Ectodermal cell (in vitro differentiated cells): ENCODE data around the gene SLC31A1.

Experiments
- H3K27ac ChIP-seq: 2 replicates; pipeline ENCODE4 v1.7.0; 2013; ENCODE audit warnings: mild to moderate bottlenecking, low read depth, low read length; ENCODE audit not compliant: insufficient read depth, poor library complexity, severe bottlenecking
- H3K27me3 ChIP-seq: 2 replicates; pipeline ENCODE4 v1.7.0; 2013; ENCODE audit warnings: mild to moderate bottlenecking, low read length; ENCODE audit not compliant: insufficient read depth, control insufficient read depth, poor library complexity, severe bottlenecking
- H3K36me3 ChIP-seq: one replicate; pipeline ENCODE4 v1.7.0; 2013; ENCODE audit warnings: low read length; ENCODE audit not compliant: control insufficient read depth, insufficient read depth
- H3K4me1 ChIP-seq: one replicate; pipeline ENCODE4 v1.7.0; 2013; ENCODE audit warnings: low read length; ENCODE audit not compliant: control insufficient read depth, insufficient read depth
- H3K4me3 ChIP-seq: 2 replicates; pipeline ENCODE4 v1.7.0; 2013; ENCODE audit warnings: low read depth, low read length, control low read depth; ENCODE audit not compliant: insufficient read depth
- H3K9me3 ChIP-seq: 2 replicates; pipeline ENCODE4 v1.7.0; 2013; ENCODE audit warnings: mild to moderate bottlenecking, low read length, moderate library complexity; ENCODE audit not compliant: control insufficient read depth
- WGBS, 2 experiments: methylation state at CpG; one replicate each; pipeline ENCODE4 v1.1.7; 2013; ENCODE audit warnings: missing lambda C conversion rate in 2 of 2; 5-methylcytosine and 5-hydroxymethylcytosine counted together

The SLC31A1 gene

DNA sequence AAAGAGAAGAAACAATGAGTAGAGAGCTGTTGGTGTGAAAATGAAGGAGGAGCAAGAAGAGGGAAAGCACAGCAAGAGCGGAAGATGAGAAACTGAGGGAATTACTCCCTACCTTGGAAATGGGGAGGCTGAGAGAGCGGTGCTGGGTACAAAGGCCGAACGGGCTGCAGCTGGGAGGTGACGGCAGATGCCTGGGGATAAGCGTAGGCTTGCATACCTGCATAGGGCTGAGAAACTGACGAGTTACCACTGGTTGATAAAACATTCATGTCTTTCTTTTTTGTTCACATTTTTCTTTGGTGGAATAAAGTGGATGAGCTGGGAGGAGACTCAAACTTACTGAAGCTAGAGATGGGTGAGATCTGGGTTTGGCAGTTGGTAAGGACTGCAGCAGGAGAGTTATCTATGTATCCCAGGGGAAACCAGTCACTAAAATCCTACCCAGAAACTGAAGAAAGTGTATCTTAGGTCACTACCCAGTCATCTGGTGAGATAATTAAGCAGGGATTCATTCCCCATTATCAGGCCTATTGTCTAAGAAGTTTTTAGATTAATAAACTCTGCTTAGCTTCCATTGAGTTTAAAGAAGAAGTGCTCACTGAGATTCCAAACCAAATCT lies 35.1 kb upstream of the SLC31A1 start:
- WGBS, 2 experiments: 95 to 97% methylated on average over 7 of the region's 7 CpGs
- H3K36me3 ChIP-seq: peaks cover 24% of the 10 kb centered on the region
- no peaks in the 10 kb centered on the region for H3K4me1 ChIP-seq
- no peak overlapping the region for H3K27ac ChIP-seq
- H3K27me3 ChIP-seq: no peaks in the 10 kb centered on the region
- H3K4me3 ChIP-seq: no peak overlapping the region
- no peaks in the 10 kb centered on the region for H3K9me3 ChIP-seq

DNA sequence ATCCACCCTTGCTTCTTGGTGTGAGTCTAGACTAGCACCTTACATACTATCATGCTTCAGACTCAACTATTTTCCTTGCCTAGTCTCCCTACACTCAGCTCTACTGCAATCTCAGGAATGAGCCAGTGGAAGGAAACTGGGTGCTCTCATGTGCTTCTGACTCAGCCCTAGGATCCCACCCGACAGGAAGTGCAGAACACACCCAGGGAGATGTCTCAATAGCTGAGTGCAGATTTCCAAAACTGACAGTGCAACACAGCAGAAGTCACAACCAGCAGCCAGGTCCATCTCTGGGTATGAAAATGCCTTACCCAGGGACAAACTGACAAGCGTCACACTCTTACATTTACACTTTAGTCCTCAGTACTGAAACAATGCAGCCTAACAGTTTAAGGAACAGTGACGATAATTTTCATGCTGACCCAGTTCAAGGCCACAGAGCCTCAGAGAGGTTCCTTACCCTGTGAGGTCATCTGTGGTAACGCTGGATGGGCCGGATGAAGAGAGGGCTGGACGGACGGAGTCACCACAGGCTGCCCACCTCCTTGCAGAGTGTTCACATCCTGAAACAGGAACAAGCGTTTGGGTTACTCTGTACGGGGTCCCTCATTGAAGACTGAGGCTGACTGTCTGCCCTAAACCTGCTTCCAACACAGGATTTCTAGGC lies 33.3 kb upstream of the SLC31A1 start:
- H3K36me3 ChIP-seq: peaks cover 19% of the 10 kb centered on the region
- H3K9me3 ChIP-seq: no peaks in the 10 kb centered on the region
- no peak overlapping the region for H3K27ac ChIP-seq
- H3K27me3 ChIP-seq: no peaks in the 10 kb centered on the region
- no peaks in the 10 kb centered on the region for H3K4me1 ChIP-seq
- no peak overlapping the region for H3K4me3 ChIP-seq
- 94 to 97% methylated on average over 9 of the region's 9 CpGs for WGBS, 2 experiments

DNA sequence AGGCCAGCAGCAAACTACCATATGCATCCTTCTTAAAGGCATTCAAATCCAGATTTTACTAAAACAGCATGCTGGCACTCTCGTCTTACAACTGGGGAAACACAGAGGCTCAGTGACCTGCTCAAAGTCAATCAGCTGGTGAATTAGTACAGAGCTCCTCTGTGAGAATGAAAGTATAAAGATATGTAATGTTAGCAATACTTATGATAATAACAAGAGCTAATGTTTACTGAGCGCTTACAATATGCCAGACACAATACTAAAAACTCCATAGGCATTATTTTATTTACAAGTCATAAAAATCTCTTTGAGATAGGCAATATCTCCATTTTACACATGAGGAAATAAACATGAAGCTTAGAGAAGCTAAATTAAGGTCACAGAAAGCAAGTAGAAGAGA lies 28.9 kb upstream of the SLC31A1 start:
- H3K36me3 ChIP-seq: peaks cover 10% of the 10 kb centered on the region
- WGBS, 2 experiments: 78 to 88% methylated on average over 1 of the region's 2 CpGs
- no peaks in the 10 kb centered on the region for H3K9me3 ChIP-seq
- no peaks in the 10 kb centered on the region for H3K4me1 ChIP-seq
- no peak overlapping the region for H3K27ac ChIP-seq
- no peaks in the 10 kb centered on the region for H3K27me3 ChIP-seq
- no peak overlapping the region for H3K4me3 ChIP-seq

DNA sequence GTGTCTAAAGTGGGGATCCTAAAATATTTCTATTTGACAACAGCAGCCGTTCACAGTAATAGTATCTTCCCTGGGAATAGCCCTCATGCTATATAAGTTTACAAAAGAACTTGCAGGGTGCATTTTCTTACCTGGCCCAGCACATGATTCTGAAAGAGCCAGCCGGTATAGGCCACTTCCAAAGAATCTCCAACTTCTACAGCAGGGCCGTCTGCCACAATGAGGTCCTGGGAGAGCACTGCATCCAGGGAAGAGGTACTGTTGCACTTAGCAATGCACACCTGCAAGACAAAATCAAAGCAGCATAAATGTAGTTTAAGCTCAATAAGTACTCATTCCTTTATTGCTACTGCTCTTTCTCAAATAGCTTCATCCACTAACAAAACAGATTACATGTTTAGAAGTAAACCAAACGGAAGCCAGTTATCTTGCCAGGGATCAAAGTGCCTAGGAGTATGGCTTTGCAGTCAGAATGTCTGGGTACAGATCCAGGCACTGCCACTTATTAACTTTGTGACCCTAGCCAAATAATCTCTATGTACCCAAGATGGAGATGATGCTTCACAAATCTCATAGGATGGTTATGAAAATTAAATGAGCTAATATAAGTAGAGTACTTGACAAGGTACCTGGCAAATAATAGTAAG lies 21.5 kb upstream of the SLC31A1 start:
- Histone ChIP-seq H3K4me3 (no peak overlapping the region), H3K36me3 (peaks cover 8% of the 10 kb centered on the region), H3K27me3 (no peaks in the 10 kb centered on the region), H3K9me3 (no peaks in the 10 kb centered on the region), H3K4me1 (no peaks in the 10 kb centered on the region), H3K27ac (no peak overlapping the region)
- 93 to 98% methylated on average over 4 of the region's 4 CpGs for WGBS, 2 experiments

DNA sequence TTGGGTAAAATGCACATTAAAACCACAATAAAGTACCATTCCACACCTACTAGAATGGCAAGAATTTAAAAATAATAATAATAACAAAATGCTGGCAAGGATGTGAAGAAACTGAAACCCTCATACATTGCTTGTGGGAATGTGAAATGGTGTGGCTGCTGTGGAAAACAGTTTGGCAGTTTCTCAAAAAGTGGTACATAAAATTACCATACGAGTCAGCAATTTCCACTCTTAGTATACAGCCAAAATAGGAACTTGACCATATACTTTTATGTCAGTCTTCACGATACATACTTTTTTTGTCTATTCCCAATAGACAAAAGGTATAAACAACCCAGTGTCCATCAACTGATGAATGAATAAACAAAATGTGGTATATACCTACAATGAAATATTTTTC lies 15.9 kb upstream of the SLC31A1 start:
- Histone ChIP-seq H3K4me1 (no peaks in the 10 kb centered on the region), H3K9me3 (no peaks in the 10 kb centered on the region), H3K27ac (no peak overlapping the region), H3K4me3 (no peak overlapping the region), H3K36me3 (peaks cover 17% of the 10 kb centered on the region), H3K27me3 (no peaks in the 10 kb centered on the region)
- 93 to 95% methylated on average over 2 of the region's 2 CpGs for WGBS, 2 experiments

DNA sequence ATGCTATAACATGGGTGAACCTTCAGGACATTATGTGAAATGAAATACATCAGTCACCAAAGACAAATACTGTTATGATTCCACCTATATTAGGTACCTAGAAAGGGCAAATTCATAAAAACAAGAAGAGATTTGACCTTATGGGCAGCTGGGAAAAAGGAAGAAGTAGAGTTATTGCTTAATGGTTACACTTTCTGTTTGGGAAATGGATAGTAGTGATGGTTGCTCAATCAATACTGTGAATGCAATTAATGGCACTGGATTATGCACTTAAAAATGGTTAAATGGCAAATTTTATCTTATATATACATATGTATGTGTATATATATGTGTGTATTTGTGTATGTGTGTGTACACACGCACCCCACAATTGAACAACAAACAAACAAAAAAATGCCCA lies 15.5 kb upstream of the SLC31A1 start:
- Histone ChIP-seq H3K4me3 (no peak overlapping the region), H3K4me1 (no peaks in the 10 kb centered on the region), H3K36me3 (peaks cover 17% of the 10 kb centered on the region), H3K27ac (no peak overlapping the region), H3K27me3 (no peaks in the 10 kb centered on the region), H3K9me3 (no peaks in the 10 kb centered on the region)
- WGBS, 2 experiments: no CpG with 5 or more reads among the region's 1 CpG

DNA sequence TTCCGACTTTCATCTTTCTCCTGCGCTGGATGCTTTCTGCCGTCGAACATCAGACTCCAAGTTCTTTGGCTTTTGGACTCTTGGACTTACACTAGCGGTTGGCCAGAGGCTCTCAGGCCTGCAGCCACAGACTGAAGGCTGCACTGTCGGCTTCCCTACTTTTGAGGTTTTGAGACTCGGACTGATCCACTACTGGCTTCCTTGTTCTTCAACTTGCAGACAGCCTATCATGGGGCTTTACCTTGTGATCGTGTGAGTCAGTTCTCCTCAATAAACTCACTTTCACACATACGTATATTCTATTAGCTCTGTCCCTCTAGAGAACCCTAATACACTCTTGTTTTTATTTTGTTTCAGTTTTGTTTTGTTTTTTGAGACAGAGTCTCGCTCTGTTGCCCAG lies 10.5 kb upstream of the SLC31A1 start:
- H3K4me1 ChIP-seq: no peaks in the 10 kb centered on the region
- H3K36me3 ChIP-seq: peaks cover 11% of the 10 kb centered on the region
- WGBS, 2 experiments: 93 to 95% methylated on average over 10 of the region's 10 CpGs
- no peak overlapping the region for H3K4me3 ChIP-seq
- H3K27me3 ChIP-seq: no peaks in the 10 kb centered on the region
- H3K27ac ChIP-seq: no peak overlapping the region
- no peaks in the 10 kb centered on the region for H3K9me3 ChIP-seq

DNA sequence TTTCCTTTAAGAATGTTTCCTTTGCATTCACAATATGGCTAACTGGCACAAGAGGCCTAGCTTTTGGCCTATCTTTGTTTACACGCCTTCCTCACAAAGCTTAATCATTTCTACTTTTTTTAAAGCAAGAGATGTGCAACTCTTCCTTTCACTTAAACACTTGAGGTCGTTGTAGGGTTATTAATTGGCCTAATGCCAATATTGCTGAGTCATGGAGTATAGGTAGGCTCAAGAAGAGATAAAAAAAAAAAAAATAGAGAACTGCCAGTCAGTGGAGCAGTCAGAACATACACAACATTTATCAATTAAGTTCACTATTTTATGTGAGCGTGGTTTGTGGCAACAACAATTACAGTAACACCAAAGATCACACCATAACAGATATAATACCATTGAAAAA lies 6.2 kb upstream of the SLC31A1 start:
- no peaks in the 10 kb centered on the region for H3K4me1 ChIP-seq
- no peaks in the 10 kb centered on the region for H3K9me3 ChIP-seq
- WGBS, 2 experiments: 83 to 87% methylated on average over 1 to 2 of the region's 3 CpGs
- no peak overlapping the region for H3K4me3 ChIP-seq
- no peaks in the 10 kb centered on the region for H3K36me3 ChIP-seq
- H3K27ac ChIP-seq: no peak overlapping the region
- H3K27me3 ChIP-seq: no peaks in the 10 kb centered on the region

DNA sequence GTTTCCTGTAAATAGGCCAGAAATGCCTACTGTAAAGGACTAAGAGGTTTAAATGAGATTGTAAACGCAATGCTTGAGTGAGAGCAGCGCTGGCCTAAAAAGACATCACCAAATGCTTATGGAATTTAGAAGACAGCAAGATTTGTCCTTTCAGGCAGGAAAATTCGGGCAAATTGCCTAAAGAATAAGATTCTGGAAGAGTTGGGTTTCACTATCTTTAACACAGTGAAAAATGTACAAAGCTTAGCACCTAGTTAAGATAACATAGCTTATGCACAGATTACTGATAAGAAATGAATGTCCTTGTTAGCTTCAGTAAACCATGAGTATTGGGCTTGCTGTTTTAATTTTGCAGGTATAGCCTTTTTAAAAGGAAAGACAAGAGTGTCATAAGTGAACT lies 4.9 kb upstream of the SLC31A1 start:
- Histone ChIP-seq H3K4me1 (no peaks in the 10 kb centered on the region), H3K9me3 (no peaks in the 10 kb centered on the region), H3K27ac (no peak overlapping the region), H3K4me3 (no peak overlapping the region), H3K27me3 (no peaks in the 10 kb centered on the region), H3K36me3 (no peaks in the 10 kb centered on the region)
- 92 to 97% methylated on average over 3 of the region's 3 CpGs for WGBS, 2 experiments

DNA sequence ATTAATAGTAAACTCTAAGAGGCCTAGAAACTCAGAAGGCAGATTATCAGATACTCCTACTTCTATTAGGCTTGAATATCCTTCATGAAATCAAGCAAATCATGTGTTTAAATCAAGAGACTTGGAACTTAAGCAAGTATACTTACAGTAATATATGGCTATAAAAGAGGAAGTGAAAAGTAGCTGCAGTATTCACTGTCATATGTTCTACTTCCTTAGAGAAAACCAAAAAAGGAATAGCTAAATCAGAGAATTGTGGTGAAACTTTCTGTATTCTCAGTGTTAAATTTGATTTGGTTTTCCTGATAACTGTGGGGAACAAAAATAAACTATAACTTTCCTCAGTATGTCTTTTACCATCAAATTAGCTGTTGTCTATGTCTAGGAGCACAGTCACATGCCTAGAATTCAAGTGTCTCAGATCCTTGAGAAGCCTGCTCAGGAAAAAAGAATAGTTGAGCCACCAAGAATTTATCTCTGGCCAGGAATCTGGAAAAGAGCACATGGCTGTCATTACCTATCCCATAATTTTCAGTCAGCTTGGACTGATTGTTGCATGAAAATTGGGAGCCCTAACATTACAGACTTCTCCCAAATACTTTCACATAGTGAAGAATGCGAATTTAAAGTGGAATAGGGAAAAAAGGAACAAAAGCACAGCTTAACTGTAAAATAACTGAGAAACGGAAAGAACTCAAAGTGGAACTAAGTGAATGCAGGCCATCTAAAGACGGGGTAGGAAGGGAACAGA lies 2.0 kb upstream of the SLC31A1 start:
- 94 to 95% methylated on average over 3 of the region's 3 CpGs for WGBS, 2 experiments
- H3K4me3 ChIP-seq: no peak overlapping the region

More for the DNA sequence above, 2.0 kb upstream of the SLC31A1 start:
- Histone ChIP-seq H3K27me3 (no peaks in the 10 kb centered on the region), H3K9me3 (no peaks in the 10 kb centered on the region), H3K4me1 (peaks cover 8% of the 10 kb centered on the region), H3K36me3 (no peaks in the 10 kb centered on the region), H3K27ac (no peak overlapping the region)
